Upper lobe of right lung (tissue), 1 donor: ENCODE measurements around the gene TLR1. TPM values are rescaled to one million over a fixed set of nuclear protein-coding genes. Genes with fewer than 3 reads are reported as not detected.
A peak's percentile ranks its signal among the peaks of the same experiment; 100 is the strongest.

Experiments
- ATAC-seq: fragments of 200-7000 bp; cut with Tn5 transposase; one replicate; pipeline ENCODE4 v1.9.1; 2020; ENCODE audit warnings: mild to moderate bottlenecking, moderate library complexity
- DNase-seq: peaks from one replicate; pipeline ENCODE4 v3.0.0-alpha.2; 2020
- H3K27ac ChIP-seq: fragments of 200-600 bp; one replicate; pipeline ENCODE4 v1.8.0; 2022
- H3K27me3 ChIP-seq: fragments of 200-600 bp; one replicate; pipeline ENCODE4 v1.8.0; 2022; ENCODE audit warnings: mild to moderate bottlenecking
- H3K36me3 ChIP-seq: fragments of 200-600 bp; one replicate; pipeline ENCODE4 v1.8.0; 2022
- H3K4me1 ChIP-seq: fragments of 200-600 bp; one replicate; pipeline ENCODE4 v1.8.0; 2022
- H3K4me3 ChIP-seq: fragments of 200-600 bp; one replicate; pipeline ENCODE4 v1.8.0; 2022; ENCODE audit warnings: mild to moderate bottlenecking
- H3K9me3 ChIP-seq: fragments of 200-600 bp; one replicate; pipeline ENCODE4 v1.8.0; 2022
- intact Hi-C: fragments of 100-400 bp; cut with DNase I; formaldehyde crosslinking; loops from one replicate; pipeline ENCODE4 v1.11.0; 2022
- long read RNA-seq: library from polyadenylated mRNA; unstranded; transcript quantifications from one replicate; pipeline ENCODE4 v2.0.0, GENCODE V29; 2021
- total RNA-seq: library from RNA; stranded (reverse); fragmentation: NEBNext Ultra II Directional; extraction: Animal tissue kit (Norgen Biotek cat#: 25700); gene quantifications from one replicate; pipeline ENCODE4 v1.2.1, GENCODE V29; 2021
- TF ChIP-seq, protein P1 (sequence below): fragments of 200-600 bp; IDR thresholded peaks from one replicate; pipeline ENCODE4 v1.8.0; 2022; ENCODE audit warnings: antibody characterized with exemption
- donor health status: DM: no; HTN: yes; CAD: no; lungs with severe emphysema.

TLR1 gene, protein sequence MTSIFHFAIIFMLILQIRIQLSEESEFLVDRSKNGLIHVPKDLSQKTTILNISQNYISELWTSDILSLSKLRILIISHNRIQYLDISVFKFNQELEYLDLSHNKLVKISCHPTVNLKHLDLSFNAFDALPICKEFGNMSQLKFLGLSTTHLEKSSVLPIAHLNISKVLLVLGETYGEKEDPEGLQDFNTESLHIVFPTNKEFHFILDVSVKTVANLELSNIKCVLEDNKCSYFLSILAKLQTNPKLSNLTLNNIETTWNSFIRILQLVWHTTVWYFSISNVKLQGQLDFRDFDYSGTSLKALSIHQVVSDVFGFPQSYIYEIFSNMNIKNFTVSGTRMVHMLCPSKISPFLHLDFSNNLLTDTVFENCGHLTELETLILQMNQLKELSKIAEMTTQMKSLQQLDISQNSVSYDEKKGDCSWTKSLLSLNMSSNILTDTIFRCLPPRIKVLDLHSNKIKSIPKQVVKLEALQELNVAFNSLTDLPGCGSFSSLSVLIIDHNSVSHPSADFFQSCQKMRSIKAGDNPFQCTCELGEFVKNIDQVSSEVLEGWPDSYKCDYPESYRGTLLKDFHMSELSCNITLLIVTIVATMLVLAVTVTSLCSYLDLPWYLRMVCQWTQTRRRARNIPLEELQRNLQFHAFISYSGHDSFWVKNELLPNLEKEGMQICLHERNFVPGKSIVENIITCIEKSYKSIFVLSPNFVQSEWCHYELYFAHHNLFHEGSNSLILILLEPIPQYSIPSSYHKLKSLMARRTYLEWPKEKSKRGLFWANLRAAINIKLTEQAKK
- 26.4 TPM for total RNA-seq
- long read RNA-seq, partial matches to known transcripts, result 0 of 7 reads
- long read RNA-seq, other reads (novel, unspliced or antisense), result 5 of 7 reads

DNA sequence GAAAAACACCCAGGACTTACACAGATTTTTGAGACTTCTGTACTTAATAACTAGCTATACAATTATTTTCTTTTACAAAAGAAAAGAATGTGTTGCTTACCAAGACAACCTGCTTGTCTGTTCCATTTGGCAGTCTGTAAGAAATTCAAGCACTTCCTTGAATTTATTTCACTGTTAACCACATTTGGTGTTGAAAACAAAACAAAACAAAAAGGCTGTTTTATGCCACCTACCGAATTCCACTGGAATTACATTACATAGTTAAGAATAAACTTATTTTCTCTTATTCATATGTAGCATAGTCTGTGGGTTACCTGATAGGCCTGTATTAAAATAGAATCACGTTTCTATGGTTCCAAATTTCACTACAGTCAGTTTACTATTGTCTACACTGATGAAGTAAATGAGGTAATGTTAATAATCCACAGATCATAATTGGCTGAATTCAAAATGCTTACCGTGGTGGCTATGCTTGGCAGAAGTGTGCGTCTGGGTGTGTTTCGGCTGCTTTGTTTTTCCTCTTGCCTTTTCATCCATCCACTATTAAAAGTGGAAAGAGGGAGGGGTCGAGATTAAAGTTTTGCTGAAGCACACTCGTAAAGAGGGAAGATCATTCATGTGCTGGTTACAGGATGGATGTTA is at the start of gene TLR1:
TSS of gene TLR1 (minus strand) at position 138 of the 642 bp plus-strand sequence. CDS start 5,960 bp downstream, outside the sequence.
- TF ChIP-seq, protein P1, sequence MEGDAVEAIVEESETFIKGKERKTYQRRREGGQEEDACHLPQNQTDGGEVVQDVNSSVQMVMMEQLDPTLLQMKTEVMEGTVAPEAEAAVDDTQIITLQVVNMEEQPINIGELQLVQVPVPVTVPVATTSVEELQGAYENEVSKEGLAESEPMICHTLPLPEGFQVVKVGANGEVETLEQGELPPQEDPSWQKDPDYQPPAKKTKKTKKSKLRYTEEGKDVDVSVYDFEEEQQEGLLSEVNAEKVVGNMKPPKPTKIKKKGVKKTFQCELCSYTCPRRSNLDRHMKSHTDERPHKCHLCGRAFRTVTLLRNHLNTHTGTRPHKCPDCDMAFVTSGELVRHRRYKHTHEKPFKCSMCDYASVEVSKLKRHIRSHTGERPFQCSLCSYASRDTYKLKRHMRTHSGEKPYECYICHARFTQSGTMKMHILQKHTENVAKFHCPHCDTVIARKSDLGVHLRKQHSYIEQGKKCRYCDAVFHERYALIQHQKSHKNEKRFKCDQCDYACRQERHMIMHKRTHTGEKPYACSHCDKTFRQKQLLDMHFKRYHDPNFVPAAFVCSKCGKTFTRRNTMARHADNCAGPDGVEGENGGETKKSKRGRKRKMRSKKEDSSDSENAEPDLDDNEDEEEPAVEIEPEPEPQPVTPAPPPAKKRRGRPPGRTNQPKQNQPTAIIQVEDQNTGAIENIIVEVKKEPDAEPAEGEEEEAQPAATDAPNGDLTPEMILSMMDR, result peak; percentile 71
- no peak for DNase-seq
- H3K27ac ChIP-seq, result peak within 1 kb of the TSS; percentile 80
- peak within 1 kb of the TSS; percentile 52 for H3K4me3 ChIP-seq
- ATAC-seq, result peak; percentile 75
- intact Hi-C loops, result no loop called here
- peaks cover under 1% of the 10 kb centered on the region for H3K36me3 ChIP-seq
- H3K27me3 ChIP-seq, result no peaks in the 10 kb centered on the region
- H3K9me3 ChIP-seq, result no peaks in the 10 kb centered on the region
- peaks cover 16% of the 10 kb centered on the region for H3K4me1 ChIP-seq

DNA sequence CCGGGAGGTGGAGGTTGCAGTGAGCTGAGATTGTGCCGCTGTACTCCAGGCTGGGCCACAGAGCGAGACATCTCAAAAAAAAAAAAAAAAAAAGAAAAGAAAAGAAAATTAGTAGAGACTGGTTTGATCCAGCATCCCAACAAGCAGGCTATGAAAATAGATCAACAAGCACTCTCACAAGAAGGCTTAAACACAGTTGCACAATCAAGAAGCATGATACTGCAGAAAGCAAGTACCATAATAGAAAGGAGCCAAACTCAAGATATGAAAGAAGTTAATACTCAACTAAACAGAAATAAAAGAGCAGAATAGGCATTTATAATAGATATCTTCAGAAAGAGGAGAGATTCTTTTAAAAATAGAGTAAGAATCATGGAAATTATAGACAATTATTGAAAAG is 41.4 kb upstream of the TLR1 start:
- intact Hi-C loops, result no loop called here

DNA sequence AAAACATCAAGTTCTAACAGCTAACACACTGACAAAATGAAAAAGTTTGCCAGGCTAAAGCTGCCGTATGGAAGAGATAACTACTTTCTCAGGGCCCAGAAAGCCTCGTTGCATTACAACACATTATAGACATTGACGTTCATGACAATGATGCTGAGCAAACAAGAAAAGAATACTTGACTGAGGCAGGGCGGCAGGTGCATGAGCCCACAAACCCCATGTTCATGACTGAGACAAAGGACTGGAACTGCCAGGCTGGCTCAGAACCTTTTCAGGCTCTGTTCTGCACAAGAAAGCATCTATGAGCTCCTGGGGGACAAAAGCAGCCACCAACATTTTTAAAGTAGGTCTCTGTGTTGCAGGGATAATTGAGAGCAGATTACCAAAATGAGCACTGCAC is 38.4 kb upstream of the TLR1 start:
- intact Hi-C loops, result no loop called here
- no peak for DNase-seq
- Histone ChIP-seq H3K36me3 (no peaks in the 10 kb centered on the region), H3K27me3 (no peaks in the 10 kb centered on the region), H3K9me3 (no peaks in the 10 kb centered on the region), H3K4me1 (no peaks in the 10 kb centered on the region), H3K27ac (no peak overlapping the region), H3K4me3 (no peak overlapping the region)
- TF ChIP-seq, protein P1, result no peak
- no peak for ATAC-seq

More for the DNA sequence above, 41.4 kb upstream of the TLR1 start:
- H3K4me1 ChIP-seq, result no peaks in the 10 kb centered on the region
- no peak overlapping the region for H3K4me3 ChIP-seq
- TF ChIP-seq, protein P1, result no peak
- H3K36me3 ChIP-seq, result no peaks in the 10 kb centered on the region
- no peak for DNase-seq
- no peaks in the 10 kb centered on the region for H3K27me3 ChIP-seq
- H3K9me3 ChIP-seq, result no peaks in the 10 kb centered on the region
- no peak overlapping the region for H3K27ac ChIP-seq
- ATAC-seq, result peak; percentile 56

DNA sequence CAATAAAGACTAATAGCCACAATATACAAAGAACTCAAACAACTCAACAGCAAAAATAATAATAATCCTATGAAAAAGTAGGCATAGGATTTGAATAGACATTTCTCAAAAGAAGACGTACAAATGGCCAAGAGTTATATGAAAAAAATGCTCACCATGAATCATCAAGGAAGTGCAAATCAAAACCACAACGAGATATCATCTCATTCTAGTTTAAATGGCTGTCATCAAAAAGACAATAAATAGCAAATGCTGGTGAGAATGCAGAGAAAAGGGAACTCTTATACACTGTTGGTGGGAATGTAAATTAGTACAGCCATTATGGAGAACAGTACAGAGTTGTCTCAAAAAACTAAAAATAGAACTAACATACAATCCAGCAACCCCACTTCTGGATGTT is 33.3 kb upstream of the TLR1 start:
- Histone ChIP-seq H3K4me1 (no peaks in the 10 kb centered on the region), H3K27ac (no peak overlapping the region), H3K4me3 (no peak overlapping the region), H3K27me3 (no peaks in the 10 kb centered on the region), H3K36me3 (no peaks in the 10 kb centered on the region), H3K9me3 (no peaks in the 10 kb centered on the region)
- TF ChIP-seq, protein P1, result no peak
- DNase-seq (no peak), ATAC-seq (no peak)
- intact Hi-C loops, result no loop called here

DNA sequence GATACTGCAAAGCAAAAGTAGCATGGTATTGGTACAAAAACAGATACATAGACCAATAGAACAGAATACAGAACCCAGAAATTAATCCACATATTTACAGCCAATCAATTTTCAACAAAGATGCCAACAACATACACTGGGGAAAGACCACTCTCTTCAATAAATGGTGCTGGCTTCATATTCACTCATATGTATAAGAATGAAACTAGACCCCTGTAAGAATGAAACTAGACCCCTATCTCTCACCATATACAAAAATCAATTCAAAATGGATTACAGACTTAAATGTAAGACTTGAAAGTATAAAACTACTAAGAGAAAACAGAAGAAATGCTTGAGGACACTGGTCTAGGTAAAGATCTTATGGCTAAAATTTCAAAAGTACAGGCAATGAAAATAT is 32.7 kb upstream of the TLR1 start:
- no peaks in the 10 kb centered on the region for H3K27me3 ChIP-seq
- intact Hi-C loops, result no loop called here
- TF ChIP-seq, protein P1, result no peak
- no peak overlapping the region for H3K27ac ChIP-seq
- no peaks in the 10 kb centered on the region for H3K4me1 ChIP-seq
- DNase-seq, result no peak
- H3K9me3 ChIP-seq, result no peaks in the 10 kb centered on the region
- no peak overlapping the region for H3K4me3 ChIP-seq
- no peak for ATAC-seq
- H3K36me3 ChIP-seq, result no peaks in the 10 kb centered on the region
